Measurements from ENCODE around the gene C2CD2. TPM values are rescaled to one million over a fixed set of nuclear protein-coding genes. Genes with fewer than 3 reads are reported as not detected.

C2CD2 gene
- total RNA-seq, 4 donors from 2014 or later = 9.5 to 37.5 (median 18.3) TPM

DNA sequence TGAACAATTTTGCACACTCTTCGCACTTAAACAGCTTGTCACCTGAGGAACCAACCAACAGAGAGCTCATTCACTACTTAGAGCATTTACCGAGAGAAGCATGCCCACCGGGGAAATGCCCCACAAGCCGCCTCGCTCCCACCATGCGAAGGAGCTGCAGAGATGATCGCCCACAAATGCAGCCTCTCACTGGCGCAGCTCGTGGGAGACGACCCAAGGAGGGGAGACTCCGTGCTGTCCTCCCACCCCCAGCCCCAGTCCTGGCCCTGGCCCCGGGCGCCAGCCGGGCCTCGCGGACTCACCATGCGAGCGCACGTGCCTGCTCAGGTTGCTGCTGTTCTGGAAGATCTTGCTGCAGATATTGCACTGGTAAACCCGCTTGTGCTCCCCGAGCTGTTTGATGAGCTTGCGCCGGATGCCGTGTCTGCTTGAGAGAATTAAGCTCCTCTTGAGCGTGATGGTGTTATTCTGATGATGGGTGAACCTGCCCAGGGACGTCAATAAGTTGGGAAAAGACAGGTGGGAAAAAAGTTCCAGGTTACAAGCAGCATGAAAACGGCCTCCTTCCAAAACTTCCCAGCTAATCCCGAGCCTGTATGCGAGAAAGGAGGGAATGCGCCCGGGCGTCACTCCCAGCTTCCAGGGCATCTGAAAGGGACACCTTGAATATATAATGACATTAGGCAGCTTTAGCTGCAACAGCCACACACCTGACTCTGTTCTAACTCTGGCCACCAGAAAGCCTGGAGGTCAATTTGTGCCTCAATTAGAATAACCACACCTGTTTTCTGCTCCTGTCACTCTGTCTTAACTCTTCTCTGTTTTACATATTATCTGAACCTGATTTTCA lies 117.4 kb downstream of the C2CD2 start:
- no peak overlapping the region for H3K4me3 ChIP-seq
- no peaks in the 10 kb centered on the region for H3K4me1 ChIP-seq
- H3K36me3 ChIP-seq = no peaks in the 10 kb centered on the region
- no peak for DNase-seq
- TF ChIP-seq POLR2A (IDR thresholded peaks at IDR 0.05) = no peak
- TF ChIP-seq, protein P1, sequence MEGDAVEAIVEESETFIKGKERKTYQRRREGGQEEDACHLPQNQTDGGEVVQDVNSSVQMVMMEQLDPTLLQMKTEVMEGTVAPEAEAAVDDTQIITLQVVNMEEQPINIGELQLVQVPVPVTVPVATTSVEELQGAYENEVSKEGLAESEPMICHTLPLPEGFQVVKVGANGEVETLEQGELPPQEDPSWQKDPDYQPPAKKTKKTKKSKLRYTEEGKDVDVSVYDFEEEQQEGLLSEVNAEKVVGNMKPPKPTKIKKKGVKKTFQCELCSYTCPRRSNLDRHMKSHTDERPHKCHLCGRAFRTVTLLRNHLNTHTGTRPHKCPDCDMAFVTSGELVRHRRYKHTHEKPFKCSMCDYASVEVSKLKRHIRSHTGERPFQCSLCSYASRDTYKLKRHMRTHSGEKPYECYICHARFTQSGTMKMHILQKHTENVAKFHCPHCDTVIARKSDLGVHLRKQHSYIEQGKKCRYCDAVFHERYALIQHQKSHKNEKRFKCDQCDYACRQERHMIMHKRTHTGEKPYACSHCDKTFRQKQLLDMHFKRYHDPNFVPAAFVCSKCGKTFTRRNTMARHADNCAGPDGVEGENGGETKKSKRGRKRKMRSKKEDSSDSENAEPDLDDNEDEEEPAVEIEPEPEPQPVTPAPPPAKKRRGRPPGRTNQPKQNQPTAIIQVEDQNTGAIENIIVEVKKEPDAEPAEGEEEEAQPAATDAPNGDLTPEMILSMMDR (IDR thresholded peaks at IDR 0.05) = no peak
- no peak overlapping the region for H3K27ac ChIP-seq
- intact Hi-C loops (cut with DNase I; ENCODE audit: low total_unique reads) = no loop called here
- no peaks in the 10 kb centered on the region for H3K9me3 ChIP-seq
- no peaks in the 10 kb centered on the region for H3K27me3 ChIP-seq

- no peaks in the 10 kb centered on the region for H3K27me3 ChIP-seq
- TF ChIP-seq, protein P1 (IDR thresholded peaks at IDR 0.05) = no peak
- TF ChIP-seq POLR2A (IDR thresholded peaks at IDR 0.05) = no peak
- no peak for DNase-seq
- H3K4me1 ChIP-seq = no peaks in the 10 kb centered on the region
- no peaks in the 10 kb centered on the region for H3K36me3 ChIP-seq
- no peak overlapping the region for H3K27ac ChIP-seq
- intact Hi-C loops (cut with DNase I; ENCODE audit: low total_unique reads) = no loop called here
- no peak overlapping the region for H3K4me3 ChIP-seq
- no peaks in the 10 kb centered on the region for H3K9me3 ChIP-seq
Measured at GRCh38 chr21:41835711-41836154, 118.1 kb downstream of the C2CD2 start.

Small RNA genes lying within 50 kb of the gene (small RNA-seq; reads per million reads assigned to genes)
- gene RF00334 = not detected

Other genes with a start within 250 kb of the C2CD2 start
- 1 to 10 TPM in 1 of 4 donors, under 1 TPM in 1, not detected in 2; 0.29 to 9.7 TPM for gene RIPK4, start 187.0 kb downstream of the C2CD2 start, total RNA-seq
- 10 to 100 TPM in 1 of 4 donors, 1 to 10 TPM in 3; 5.9 to 11.0 (median 6.5) TPM for gene PRDM15, start 74.7 kb downstream of the C2CD2 start, total RNA-seq
- gene ZBTB21, start 56.3 kb upstream of the C2CD2 start, total RNA-seq = 10 to 100 TPM in 3 of 4 donors, 1 to 10 TPM in 1; 2.8 to 29.9 (median 14.4) TPM
- gene UMODL1, start 117.3 kb upstream of the C2CD2 start, total RNA-seq = not detected

Data from uterus (tissue), 4 donors.